ENCODE data around the gene NPM3.

The NPM3 gene

DNA sequence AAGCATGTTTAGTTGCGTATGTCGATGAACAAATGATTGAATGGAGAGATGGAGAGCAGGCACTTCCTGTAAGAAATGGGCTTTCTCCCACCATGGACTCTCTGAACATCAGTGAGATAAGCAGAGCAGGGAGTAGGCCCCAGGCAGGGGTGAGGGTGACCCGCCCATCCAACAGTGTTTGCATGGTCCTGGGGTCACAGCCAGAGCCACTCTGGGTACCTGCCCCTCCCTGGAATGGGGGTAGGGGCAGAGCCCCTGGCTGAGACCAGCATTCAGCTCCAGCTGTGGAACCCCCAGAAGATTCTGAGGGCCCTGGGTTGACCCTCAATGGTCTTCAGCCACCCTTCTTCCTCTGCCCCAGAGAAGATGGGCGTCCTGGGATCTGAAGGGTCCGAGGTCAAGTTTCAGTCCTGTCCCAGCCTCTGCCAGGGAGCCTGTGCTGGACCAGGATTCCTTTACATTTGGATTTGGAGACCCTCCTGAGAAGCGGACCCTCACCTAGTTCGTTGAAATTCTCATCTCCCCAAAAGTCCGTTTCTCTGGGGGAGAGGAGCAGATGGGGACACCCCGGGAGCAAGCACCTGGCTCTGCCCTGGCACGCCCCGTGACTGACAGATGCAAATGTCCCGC, 5.0 kb downstream of the NPM3 start:
- Histone ChIP-seq H3K27me3 (replicated peaks; ENCODE audit: insufficient read depth, low read length) (peaks cover 43% of the 10 kb centered on the region), H3K4me2 (ENCODE audit: low read depth, low read length) (peak overlapping the region; percentile 99), H3K9me2 (replicated peaks; ENCODE audit: insufficient read depth, low read length) (no peaks in the 10 kb centered on the region), H3K79me2 (ENCODE audit: low read length) (peaks cover 16% of the 10 kb centered on the region), H3K9me3 (replicated peaks; ENCODE audit: insufficient read depth, low read length) (no peaks in the 10 kb centered on the region), H2AFZ (ENCODE audit: low read length) (no peak overlapping the region; the same call in 1 of the 2 replicates), H3K27ac (ENCODE audit: low read length) (no peak overlapping the region), H3K9ac (ENCODE audit: low read length) (no peak overlapping the region; the same call in 1 of the 2 replicates), H3K36me3 (replicated peaks; ENCODE audit: insufficient read depth, low read length) (no peaks in the 10 kb centered on the region), H3K4me3 (ENCODE audit: low read length) (peak overlapping the region; percentile 59), H3K4me1 (ENCODE audit: low read length) (peaks cover 17% of the 10 kb centered on the region), H3F3A (ENCODE audit: insufficient read depth, low read length) (no peaks in the 10 kb centered on the region), H4K20me1 (ENCODE audit: insufficient read depth, low read length) (no peaks in the 10 kb centered on the region)
- DNase-seq: no peak
- TF ChIP-seq EZH2phosphoT487 (IDR thresholded peaks at IDR 0.05; ENCODE audit: low read length): no peak
- TF ChIP-seq CTCF (IDR thresholded peaks at IDR 0.05; ENCODE audit: low read length): no peak
- TF ChIP-seq EZH2 (optimal IDR thresholded peaks at IDR 0.05; ENCODE audit: low read depth, low read length): no peak

DNA sequence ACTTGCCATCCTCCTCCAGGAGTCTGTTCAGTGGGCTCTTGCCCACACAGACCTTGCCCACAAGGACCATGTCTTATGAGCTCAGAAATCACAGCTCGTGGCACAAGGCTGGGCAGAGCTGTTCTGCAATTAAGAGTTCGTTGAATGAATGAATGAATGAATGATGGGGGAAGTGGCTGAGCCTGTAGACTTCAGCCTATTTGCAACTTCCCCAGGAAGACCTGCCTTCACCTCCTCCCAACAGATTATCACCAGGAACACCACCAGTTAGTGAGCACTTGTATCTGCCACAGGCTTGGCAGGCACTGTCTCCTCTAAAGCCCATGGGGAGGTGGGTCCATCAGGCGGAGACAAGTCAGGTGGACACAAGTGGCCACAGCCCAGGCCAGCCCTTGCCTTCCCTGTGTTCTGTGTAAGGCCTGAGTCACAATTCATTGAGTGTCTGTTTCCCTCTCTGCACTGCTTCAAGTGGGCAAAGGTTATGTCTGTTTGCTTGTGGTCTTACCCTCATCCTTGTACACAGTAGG, 5.6 kb downstream of the NPM3 start:
- Histone ChIP-seq H3K36me3 (replicated peaks; ENCODE audit: insufficient read depth, low read length) (no peaks in the 10 kb centered on the region), H3K27me3 (replicated peaks; ENCODE audit: insufficient read depth, low read length) (peaks cover 49% of the 10 kb centered on the region), H3K79me2 (ENCODE audit: low read length) (peaks cover 11% of the 10 kb centered on the region), H3K4me2 (ENCODE audit: low read depth, low read length) (no peak overlapping the region), H3K9me2 (replicated peaks; ENCODE audit: insufficient read depth, low read length) (no peaks in the 10 kb centered on the region), H4K20me1 (ENCODE audit: insufficient read depth, low read length) (no peaks in the 10 kb centered on the region), H3K9me3 (replicated peaks; ENCODE audit: insufficient read depth, low read length) (no peaks in the 10 kb centered on the region), H3F3A (ENCODE audit: insufficient read depth, low read length) (no peaks in the 10 kb centered on the region), H2AFZ (ENCODE audit: low read length) (no peak overlapping the region), H3K27ac (ENCODE audit: low read length) (no peak overlapping the region), H3K4me3 (ENCODE audit: low read length) (no peak overlapping the region), H3K4me1 (ENCODE audit: low read length) (peaks cover 17% of the 10 kb centered on the region), H3K9ac (ENCODE audit: low read length) (no peak overlapping the region)
- TF ChIP-seq CTCF (IDR thresholded peaks at IDR 0.05; ENCODE audit: low read length) (no peak), EZH2 (optimal IDR thresholded peaks at IDR 0.05; ENCODE audit: low read depth, low read length) (no peak), EZH2phosphoT487 (IDR thresholded peaks at IDR 0.05; ENCODE audit: low read length) (no peak)
- no peak for DNase-seq

DNA sequence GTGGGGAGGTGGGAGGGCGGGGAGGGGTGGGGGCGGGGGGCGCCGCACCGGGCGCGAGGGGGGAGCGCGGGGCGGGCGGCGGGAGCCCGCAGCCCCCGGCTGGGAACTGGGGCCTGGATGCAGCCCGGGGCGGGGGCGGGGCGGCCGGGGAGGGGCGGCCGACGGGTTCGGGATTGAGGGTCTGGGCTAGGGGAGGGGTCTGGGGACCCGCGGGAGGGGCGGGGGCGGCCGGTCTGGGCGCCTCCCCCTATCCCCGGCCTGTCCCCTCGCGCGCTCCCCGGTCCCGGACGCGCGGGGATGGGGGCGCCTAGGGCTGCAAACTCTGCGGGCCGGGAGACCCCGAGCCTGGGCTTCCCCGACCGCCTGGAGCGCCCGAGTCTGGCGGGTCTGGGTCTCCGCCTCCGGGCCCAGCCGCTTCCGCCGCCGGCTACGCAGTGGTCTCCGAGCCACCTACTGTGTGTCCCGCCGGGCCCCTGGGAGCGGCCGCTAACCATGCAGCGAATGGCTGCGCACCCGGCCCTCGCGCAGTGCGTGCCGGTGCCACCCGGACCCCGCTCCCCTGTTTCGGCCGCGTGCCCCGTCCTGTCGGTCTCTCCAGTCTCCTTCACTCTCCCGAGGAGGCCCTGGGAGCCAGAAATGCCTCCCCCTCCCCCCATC, 7.0 kb downstream of the NPM3 start:
- Histone ChIP-seq H3K27me3 (replicated peaks; ENCODE audit: insufficient read depth, low read length) (peaks cover 63% of the 10 kb centered on the region), H3K9me3 (replicated peaks; ENCODE audit: insufficient read depth, low read length) (no peaks in the 10 kb centered on the region), H4K20me1 (ENCODE audit: insufficient read depth, low read length) (no peaks in the 10 kb centered on the region), H3K36me3 (replicated peaks; ENCODE audit: insufficient read depth, low read length) (no peaks in the 10 kb centered on the region), H3K4me3 (ENCODE audit: low read length) (no peak overlapping the region), H3K4me2 (ENCODE audit: low read depth, low read length) (no peak overlapping the region), H3K27ac (ENCODE audit: low read length) (no peak overlapping the region), H3F3A (ENCODE audit: insufficient read depth, low read length) (no peaks in the 10 kb centered on the region), H3K9ac (ENCODE audit: low read length) (no peak overlapping the region), H3K9me2 (replicated peaks; ENCODE audit: insufficient read depth, low read length) (no peaks in the 10 kb centered on the region), H3K79me2 (ENCODE audit: low read length) (no peaks in the 10 kb centered on the region), H3K4me1 (ENCODE audit: low read length) (peaks cover 8% of the 10 kb centered on the region), H2AFZ (ENCODE audit: low read length) (no peak overlapping the region)
- TF ChIP-seq CTCF (IDR thresholded peaks at IDR 0.05; ENCODE audit: low read length) (no peak), EZH2phosphoT487 (IDR thresholded peaks at IDR 0.05; ENCODE audit: low read length) (no peak), EZH2 (optimal IDR thresholded peaks at IDR 0.05; ENCODE audit: low read depth, low read length) (peak; percentile 56)
- no peak for DNase-seq
